Coronary artery (tissue), 2 donors: ENCODE results near the gene SLC6A1.

ENCODE experiments used
- DNase-seq: peaks from one replicate; pipeline ENCODE4 v3.0.0-alpha.2; 2017; ENCODE audit warnings: low spot score
- H3K27ac ChIP-seq, 2 donors: fragments of 200-600 bp; sonication (generic); one replicate each; pipeline ENCODE4 v1.5.1; 2016 to 2019
- H3K4me3 ChIP-seq: fragments of 200-600 bp; sonication (generic); 2 replicates; pipeline ENCODE4 v1.5.1; 2016; ENCODE audit warnings: mild to moderate bottlenecking, moderate library complexity
- TF ChIP-seq, protein P1 (sequence below): fragments of 200-600 bp; sonication (generic); IDR thresholded peaks from one replicate; pipeline ENCODE4 v1.5.1; 2019; ENCODE audit warnings: antibody characterized with exemption

The SLC6A1 gene

DNA sequence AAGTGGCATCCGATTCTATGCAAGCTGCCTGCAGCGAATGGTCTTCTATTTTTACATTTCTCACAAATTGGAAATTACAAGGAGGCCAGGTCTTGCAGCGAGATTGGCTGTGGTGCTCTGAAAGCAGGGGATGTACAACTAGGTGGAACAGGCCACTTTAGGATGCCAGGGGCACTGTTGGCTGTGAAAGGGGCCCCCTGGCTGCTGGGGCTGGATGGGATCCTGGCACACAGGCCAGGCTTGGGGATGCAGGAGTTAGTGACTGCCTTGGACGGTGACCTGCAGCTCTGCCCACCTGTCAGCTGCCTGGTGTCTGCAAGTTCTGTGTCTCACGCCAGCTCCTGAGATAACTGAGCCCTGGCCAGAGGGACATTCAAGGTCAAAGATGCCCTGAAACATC is 4.6 kb downstream of the SLC6A1 start:
- no peak for DNase-seq
- Histone ChIP-seq H3K4me3 (no peak overlapping the region), H3K27ac (no peak overlapping the region)
- TF ChIP-seq, protein P1, sequence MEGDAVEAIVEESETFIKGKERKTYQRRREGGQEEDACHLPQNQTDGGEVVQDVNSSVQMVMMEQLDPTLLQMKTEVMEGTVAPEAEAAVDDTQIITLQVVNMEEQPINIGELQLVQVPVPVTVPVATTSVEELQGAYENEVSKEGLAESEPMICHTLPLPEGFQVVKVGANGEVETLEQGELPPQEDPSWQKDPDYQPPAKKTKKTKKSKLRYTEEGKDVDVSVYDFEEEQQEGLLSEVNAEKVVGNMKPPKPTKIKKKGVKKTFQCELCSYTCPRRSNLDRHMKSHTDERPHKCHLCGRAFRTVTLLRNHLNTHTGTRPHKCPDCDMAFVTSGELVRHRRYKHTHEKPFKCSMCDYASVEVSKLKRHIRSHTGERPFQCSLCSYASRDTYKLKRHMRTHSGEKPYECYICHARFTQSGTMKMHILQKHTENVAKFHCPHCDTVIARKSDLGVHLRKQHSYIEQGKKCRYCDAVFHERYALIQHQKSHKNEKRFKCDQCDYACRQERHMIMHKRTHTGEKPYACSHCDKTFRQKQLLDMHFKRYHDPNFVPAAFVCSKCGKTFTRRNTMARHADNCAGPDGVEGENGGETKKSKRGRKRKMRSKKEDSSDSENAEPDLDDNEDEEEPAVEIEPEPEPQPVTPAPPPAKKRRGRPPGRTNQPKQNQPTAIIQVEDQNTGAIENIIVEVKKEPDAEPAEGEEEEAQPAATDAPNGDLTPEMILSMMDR, result no peak

DNA sequence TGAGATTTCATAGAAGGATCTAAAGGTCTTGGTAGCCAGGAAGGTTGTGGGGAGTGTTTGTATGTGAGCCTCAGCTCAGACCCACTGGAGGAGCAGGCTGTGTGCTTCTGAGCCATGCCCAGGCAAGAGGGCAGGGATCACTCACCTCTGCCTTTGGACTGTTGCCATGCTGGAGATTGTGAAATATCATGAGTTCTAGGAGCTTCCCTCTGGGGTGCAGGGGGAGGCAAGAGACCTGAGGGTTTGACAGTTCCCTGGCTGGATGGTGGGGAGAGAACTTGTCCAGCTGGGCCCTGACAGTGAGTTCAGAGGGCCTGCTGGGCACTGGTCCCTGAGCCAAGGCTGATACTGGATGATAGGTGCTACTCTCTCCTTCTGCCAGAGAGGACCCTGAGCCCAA is 6.0 kb downstream of the SLC6A1 start:
- Histone ChIP-seq H3K27ac (no peak overlapping the region), H3K4me3 (no peak overlapping the region)
- DNase-seq, result no peak
- TF ChIP-seq, protein P1, result no peak

DNA sequence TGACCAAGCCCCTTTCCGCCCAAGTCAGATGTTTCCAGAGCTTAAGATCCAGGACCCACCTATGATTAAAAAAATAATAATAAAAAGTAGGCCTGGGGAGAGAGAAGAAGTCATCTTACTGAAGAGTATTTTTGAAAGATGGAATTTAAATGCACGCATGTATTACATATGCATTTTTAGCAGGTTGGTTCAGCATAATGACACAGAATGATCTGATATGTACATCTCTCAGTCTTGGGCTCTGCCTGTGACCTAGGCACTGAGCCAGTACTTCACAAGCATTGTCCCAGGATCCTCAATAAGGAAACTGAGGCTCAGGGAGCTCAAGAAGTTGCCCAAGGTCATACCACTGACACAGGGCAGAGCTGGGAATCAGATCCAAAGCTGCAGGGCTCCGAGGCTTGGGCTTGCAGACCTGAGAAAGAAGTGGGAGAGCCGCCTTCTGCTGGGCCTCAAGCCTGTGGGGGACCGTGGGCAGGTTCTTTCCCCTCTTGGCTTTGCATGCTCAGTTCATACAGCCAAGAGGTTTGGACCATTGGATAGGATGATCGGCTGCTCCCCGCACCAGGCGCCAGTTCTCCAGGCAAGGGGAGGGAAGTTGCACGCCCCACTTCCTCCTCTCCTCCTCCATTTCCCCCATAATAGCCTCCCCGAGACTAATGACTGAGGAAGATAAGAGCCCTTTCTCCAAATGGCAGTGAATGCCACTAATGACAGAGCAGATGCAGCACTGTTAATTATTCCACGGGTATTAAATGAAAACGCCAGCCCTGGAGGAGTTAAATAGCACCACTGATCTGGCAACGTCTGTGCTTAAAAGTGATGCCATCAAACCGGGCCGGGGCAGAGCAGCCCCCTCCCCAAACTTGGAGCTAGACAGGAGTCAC is 6.9 kb downstream of the SLC6A1 start:
- no peak overlapping the region for H3K27ac ChIP-seq
- DNase-seq, result no peak
- H3K4me3 ChIP-seq, result no peak overlapping the region
- TF ChIP-seq, protein P1, result no peak

DNA sequence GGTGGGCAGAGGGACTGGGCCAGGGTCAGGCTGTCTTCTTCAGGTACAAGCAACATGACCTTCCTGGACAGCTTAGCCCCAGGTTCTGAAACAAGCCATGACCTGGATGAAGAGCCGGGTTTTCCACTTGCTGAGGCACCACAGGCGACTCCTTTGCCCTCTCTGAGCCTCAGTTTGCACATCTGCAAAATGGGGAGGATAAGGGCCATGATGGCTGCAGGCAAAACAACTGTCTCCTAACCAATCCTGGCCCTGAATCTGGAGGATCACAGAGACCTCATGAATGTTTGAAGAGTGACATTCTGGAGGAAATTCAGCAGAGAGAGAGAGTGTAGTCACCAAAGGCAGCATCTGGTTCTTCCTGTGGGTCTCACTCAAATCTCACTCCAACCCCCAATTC is 8.0 kb downstream of the SLC6A1 start:
- DNase-seq, result no peak
- Histone ChIP-seq H3K27ac (no peak overlapping the region), H3K4me3 (no peak overlapping the region)
- TF ChIP-seq, protein P1, result no peak

DNA sequence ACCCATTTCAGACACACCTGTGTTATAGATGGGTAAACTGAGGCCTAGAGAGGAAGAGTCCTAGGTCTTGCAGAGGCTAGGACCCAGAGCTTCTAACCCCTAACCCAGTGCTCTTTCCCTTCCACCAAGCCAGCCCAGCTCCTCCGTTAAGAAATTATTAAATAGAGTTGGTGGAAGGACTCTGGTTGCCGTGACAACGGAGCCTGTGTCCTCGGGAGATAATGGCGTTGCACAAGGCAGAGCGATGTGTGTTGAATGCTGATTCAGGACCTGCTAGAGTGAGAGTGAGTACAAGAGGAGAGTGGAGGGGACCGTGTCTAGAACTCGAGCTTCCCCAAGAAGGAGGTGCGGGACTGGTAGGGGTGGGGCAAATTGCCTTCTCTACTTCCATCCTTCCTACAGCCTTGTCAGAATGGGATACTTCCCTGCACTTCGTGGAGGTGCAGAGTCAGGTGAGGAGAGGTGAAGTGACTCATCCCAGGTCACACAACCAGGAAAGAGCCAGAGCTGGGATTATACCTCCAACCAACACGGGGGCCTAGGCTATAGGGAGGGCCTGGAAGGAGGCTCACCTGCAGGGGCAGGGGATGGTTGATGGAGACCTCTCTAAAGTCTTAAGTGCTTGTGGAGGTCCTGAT is 8.6 kb downstream of the SLC6A1 start:
- H3K4me3 ChIP-seq, result no peak overlapping the region
- TF ChIP-seq, protein P1, result no peak
- DNase-seq, result no peak

DNA sequence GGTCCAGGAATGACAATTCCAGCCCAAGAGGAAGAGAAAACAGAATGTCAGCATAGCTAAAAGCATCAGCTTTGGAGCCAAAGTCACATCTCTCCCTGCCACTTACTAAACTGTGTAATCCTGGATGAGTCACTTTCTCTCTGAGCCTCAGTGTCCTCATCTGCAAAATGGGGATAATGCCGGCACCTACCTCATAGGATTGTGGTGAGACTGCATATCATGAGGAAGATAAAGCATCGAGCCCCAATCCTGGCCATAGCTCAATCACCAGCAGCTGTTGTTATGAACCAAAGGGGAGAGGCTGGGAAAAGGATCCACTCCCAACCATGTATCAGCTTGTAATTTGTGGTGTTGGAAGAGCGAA is 9.1 kb downstream of the SLC6A1 start:
- TF ChIP-seq, protein P1, result no peak
- DNase-seq, result no peak
- Histone ChIP-seq H3K4me3 (no peak overlapping the region), H3K27ac (no peak overlapping the region)

More for the DNA sequence above, 8.6 kb downstream of the SLC6A1 start:
- no peak overlapping the region for H3K27ac ChIP-seq

DNA sequence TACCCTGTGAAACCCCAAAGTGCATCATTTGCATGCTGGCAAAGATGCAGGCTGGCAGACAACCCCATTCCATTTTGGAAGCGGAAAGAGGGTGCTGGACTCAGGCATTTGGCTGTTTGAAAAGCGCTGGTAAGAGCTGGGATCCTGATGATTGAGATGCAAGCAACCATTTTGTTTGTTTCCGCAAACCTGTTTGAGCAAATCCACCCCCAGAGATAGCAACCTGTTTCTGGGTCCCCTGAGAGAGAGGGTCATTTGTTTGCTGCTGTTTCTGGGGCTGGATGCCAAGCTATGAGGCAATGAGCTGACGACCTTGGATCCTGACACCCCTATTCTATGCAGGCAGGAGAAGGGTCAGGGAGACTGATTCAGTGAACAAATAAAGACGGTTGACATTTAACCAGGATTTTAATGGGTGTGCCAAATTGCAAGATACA is 9.8 kb downstream of the SLC6A1 start:
- H3K4me3 ChIP-seq, result no peak overlapping the region
- H3K27ac ChIP-seq, result no peak overlapping the region
- DNase-seq, result no peak
- TF ChIP-seq, protein P1, result no peak
